Posterior vena cava (tissue), 2 donors: ENCODE data around the gene HDGF. TPM values are rescaled to one million over a fixed set of nuclear protein-coding genes. Genes with fewer than 3 reads are reported as not detected.
"Not testable (repeated sequence)": the region's sequence is repeated elsewhere in the genome, so short reads cannot be mapped to it uniquely, and the experiment has no call there.

Source experiments
- DNase-seq: peaks from one replicate; pipeline ENCODE4 v3.0.0-alpha.2; 2020; ENCODE audit warnings: low spot score
- intact Hi-C, 2 donors: fragments of 100-400 bp; cut with DNase I; formaldehyde crosslinking; loops; one replicate each; pipeline versions ENCODE4 v1.14.1 to v1.14.2; 2022 to 2023
- total RNA-seq, 2 donors: library from RNA; stranded (reverse); fragmentation: NEBNext Ultra II Directional; extraction: Animal tissue kit (Norgen Biotek cat#: 25700); gene quantifications; one replicate each; pipeline ENCODE4 v1.2.1, GENCODE V29; 2021
- donor health status: DM: yes; HTN: yes; CAD: no.
- donor health status: DM: yes; HTN: yes; CAD: no.

HDGF gene
- total RNA-seq, 2 donors from 2014 or later, result 101 to 126 TPM

DNA sequence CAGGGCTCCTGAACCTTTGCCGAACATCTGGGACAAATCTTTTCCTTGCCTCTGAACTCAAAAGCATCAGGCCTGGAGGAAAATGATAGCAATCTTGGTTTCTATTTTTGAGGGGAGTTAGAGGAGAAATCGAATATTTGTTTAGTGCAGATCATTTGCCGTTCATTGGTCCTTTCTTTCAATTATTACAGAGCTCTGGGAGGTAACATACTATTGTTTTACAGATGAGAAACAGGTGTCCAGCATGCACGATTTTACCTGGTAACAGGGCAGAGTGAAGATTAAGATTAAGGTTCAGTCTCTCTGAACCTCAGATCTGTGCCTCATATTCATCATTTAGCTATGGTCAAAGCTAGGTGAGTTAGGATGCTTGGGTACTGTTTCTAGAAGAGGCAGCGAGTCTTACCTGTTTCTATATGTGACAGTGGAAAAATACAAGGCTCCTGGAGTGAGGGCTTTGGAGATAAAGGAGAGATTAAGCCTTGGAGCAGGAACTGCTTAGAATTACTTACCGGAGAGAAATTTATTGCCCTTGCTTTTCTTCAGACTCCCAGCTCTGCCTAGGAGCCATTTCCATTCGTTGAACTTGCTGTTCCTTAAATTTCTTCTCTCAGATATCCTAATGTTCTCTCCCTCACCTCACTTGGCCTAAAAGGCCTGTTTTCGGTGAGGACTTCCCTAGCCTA, 17.3 kb upstream of the HDGF start:
- DNase-seq, result no peak
- intact Hi-C loops, result no loop called here

DNA sequence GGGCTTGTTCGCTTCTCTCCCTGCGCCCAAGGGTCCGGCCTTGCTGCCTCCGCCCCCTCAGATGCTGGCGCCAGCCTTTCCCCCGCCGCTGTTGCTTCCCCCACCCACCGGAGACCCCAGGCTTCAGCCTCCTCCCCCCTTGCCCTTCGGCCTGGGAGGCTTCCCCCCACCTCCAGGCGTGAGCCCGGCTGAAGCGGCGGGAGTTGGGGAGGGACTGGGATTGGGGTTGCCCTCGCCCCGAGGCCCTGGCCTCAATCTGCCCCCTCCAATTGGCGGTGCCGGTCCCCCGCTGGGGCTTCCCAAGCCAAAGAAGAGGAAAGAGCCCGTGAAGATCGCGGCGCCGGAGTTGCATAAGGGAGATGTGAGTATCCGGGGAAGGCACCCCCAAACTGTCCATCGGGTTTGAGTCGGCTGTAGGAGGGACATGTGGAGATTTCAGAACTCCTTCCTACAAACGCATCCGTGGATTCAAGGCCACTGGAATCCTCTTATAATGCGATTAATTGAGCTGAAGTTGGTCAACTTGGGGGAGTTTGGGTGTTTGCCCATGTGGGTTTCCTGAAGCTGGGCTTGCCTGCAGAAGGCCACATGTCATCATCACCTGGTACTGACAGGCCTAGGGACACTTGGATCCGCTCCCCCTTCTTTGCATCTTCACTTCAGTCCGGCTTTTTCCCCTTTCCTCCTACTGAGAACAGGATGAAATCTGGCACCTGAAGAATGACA, 16.6 kb upstream of the HDGF start:
- intact Hi-C loops, result no loop called here
- peak; percentile 89 for DNase-seq

DNA sequence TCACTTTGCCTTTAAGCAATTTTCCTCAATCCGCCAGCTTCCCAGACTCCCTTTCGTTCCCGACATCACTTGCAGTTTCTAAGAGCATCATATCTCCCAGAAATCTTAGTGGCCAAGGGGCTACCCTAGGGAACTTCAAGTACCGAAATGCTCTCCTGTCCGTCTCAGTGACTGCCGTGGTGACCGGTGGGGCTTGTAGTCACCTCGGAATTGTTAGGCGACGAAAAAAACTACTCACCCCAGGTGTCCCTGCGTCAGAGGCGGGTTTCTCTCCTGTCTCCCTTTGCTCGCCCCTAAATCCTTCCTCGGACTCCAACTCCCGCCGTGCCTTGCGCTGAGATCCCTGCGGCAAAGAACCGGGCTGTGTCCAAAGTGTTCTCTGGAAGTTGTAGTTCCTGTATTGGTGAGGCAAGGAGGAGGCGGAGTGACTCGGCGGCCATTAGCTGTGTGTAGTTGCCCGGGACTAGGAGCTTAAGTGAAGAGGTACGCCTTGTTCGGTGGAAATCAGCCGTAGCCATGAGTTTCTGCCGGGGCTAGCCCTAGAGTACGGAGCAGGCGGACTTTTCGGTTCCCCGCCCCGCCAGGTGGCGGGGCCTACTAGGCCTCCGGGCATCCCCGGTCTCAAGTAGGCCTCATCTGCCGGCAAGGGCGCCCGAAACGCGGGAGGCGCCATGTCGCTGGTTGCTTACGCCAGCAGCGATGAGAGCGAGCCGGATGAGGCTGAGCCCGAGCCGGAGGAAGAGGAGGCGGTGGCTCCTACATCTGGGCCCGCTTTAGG, 15.8 kb upstream of the HDGF start, which contains the start of gene PRCC:
Gene PRCC (plus strand): TSS at position 435 of the 778 bp plus-strand sequence. CDS start 237 bp downstream, at position 672.
- DNase-seq, result peak; percentile 99
- intact Hi-C loops, result no loop called here

DNA sequence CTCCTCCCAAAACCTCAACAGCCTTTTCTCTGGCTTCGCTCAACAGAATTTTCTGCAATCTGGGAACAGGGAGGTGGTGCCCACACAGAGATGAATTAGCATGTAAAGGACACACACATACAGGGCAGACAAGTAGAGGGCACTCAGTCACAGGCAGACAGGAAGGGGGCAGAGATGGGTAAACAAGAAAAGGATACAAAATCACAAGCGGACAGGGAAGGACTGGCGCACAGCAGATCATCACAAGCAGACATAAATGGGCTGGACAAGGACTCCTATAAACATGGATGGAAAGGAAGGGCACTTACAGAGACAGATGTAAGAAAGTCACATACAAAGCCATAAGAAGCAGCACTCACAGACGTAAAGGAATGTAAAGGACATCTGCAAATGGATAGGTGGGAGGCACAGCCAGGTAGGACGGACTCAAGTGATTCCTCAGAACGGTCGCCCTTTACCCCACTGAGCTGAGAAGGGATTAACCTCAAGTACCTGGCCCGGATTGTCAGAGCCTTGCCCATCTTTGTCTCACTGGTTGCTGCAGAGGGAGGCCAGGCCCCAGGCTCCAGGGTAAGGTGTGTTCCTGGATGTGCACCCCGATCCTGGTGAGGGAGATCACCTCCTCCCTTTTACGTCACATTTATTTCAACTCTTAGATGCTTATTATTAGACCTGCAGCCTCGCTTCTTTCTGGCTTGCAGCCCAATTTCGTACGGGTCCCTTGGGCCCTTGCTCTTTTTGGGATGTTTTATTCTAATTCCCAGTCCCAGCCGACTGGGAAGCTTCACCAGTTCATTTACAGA, 15.0 kb upstream of the HDGF start:
- intact Hi-C loops, result no loop called here
- peak; percentile 22 for DNase-seq

DNA sequence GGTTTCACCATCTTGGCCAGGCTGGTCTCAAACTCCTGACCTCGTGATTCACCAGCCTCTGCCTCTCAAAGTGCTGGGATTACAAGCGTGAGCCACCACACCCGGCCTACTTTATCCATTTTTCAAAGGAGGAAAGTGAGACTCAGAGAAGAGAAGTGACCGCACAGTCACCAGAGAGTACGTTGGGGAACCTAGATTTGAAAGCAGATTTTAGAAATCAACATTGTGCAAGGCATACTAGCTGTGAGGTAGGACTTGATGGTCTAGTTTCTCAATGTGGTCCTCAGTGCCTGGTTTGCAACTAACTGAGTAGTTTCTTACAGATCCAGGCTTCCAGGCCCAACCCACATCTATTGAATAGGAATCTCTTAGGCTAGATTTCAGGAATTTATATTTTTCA, 14.2 kb upstream of the HDGF start:
- intact Hi-C loops, result no loop called here
- peak; percentile 22 for DNase-seq

DNA sequence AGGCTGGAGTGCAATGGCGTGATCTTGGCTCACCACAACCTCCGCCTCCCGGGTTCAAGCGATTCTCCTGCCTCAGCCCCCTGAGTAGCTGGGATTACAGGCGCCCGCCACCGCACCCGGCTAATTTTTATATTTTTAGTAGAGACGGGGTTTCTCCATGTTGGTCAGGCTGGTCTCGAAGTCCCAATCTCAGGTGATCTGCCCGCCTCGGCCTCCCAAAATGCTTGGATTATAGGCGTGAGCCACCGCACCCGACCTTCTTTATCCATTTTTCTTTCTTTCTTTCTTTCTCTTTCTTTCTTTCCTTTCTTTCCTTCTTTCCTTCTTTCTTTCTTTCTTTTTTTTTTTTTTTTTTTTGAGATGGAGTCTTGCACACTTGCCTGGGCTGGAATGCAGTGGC, 13.7 kb upstream of the HDGF start:
- intact Hi-C loops, result not testable (repeated sequence)
- peak; percentile 58 for DNase-seq

DNA sequence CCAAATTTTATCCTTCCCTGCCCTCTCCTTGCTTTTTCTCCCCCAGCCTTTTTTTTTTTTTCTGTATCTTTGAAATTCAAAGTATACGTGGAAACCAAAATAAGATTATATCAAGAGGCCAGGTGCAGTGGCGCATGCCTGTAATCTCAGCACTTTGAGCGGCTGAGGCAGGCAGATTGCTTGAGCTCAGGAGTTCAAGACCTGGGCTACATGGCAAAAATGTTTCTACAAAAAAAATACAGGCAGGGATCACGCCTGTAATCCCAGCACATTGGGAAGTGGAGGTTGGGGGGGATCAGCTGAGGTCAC, 9.3 kb upstream of the HDGF start:
- intact Hi-C loops, result no loop called here
- peak; percentile 34 for DNase-seq

DNA sequence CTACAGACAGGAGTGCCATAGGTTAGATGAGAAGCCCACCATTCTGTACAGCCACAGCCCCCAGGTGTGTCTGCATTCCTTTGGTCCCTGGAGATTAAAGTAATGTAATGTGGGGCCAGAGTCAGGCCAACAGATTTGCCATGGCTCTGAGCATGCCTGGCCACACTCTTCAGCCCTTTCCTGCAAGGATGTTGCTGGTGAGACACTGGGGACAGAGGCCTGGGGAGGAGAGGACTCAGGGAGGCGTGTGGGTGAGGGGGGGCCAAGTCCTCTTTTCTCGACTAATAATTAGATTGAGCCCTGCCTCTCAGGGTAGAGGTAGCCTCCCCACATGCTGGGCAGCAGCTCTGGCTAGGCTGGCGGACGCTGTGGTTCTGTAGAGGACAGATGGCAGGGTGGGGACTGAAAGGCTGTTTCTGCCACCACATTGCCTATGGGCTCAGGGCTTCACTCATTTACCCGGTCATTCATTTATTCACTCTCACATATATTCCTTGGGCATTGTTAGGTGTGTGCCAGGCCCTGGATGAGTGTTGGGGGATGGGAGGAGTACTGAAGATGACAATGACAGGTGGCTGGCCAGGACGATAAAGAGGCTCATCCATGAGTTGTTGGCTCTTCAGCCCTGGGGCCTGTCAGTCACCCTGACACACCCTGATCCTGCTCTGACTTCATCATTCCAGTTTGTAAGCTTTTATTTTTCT, 8.8 kb upstream of the HDGF start:
- DNase-seq, result peak; percentile 58
- intact Hi-C loops, result no loop called here

DNA sequence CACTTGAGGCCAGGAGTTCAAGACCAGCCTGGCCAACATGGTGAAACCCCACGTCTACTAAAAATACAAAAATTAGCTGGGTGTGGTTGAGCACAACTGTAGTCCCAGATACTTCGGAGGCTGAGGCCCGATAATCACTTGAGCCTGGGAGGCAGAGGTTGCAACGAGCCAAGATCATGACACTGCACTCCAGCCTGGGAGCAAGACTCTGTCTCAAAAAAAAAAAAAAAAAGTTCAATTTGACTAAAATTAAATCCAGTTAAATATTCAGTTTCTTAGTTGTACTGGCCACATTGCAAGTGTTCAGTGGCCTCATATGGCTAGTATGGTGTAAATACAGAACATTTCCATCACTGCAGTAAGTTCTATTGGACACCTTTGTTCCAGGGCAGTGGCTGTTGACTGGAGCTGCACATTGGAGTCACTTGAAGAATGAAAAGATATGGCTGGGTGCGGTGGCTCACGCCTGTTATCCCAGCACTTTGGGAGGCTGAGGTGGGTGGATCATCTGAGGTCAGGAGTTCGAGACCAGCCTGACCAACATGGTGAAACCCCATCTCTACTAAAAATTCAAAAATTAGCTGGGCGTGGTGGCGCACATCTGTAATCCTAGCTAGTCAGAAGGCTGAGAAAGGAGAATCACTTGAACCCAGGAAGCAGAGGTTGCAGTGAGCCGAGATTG, 6.2 kb upstream of the HDGF start:
- peak; percentile 18 for DNase-seq
- intact Hi-C loops, result not testable (repeated sequence)

DNA sequence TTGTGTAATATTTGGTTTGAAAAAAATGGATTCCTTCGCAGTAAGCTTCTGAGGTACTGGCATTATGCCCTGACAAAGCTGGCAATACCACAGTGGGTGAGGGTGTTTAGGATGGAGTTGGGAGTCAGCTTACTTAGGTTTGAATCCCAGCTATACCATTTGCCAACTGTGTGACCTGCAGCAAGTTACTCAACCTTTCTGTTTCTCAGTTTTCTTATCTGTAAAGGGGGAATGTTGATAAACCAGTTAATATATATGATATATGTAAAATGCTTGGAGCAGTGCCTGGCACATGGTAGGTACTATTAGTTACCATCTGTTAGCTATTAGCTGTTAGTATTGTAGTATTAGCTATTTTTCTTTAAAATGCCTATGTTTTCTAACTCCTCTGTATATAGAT, 4.9 kb upstream of the HDGF start:
- intact Hi-C loops, result no loop called here
- DNase-seq, result no peak

DNA sequence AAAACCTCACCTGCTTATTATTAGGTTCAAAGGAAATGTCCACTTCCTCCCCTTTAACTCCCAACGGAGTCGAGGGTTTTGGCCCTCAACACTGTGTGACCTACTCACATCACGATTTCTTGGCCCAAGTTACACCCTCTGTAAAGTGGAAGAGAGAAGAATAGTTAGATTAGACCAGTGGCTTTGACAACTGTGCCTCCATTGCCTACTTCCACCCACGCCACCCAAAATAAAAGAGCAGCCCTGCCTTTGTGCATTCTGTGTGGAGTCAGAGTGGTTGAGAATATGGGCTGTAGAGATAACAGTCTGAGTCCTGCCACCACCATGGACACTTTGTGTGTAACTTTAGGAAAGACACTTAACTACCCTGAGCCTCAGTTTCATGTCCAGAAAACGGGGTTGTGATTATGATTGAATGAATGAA, 4.1 kb upstream of the HDGF start:
- DNase-seq, result peak; percentile 5
- intact Hi-C loops, result no loop called here

DNA sequence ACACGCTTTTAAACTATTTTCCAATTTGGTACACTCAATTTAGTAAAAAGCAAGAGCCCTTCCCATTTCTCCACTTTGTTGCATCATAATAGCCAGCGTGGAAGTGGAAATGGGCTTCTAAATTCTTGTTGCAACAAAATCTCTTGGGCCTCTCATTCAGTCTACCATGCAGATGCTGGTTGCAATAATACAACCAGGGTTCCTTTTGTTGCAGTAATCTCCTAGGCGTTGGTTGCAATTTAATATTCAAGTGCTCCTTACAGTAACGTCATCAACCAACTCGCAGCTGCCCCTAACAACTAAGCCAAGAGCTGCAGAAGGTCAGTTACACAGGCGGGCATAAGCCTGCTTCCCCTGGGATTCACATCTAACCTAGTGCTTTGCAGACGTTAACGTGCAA, 2.7 kb upstream of the HDGF start:
- intact Hi-C loops, result no loop called here

DNA sequence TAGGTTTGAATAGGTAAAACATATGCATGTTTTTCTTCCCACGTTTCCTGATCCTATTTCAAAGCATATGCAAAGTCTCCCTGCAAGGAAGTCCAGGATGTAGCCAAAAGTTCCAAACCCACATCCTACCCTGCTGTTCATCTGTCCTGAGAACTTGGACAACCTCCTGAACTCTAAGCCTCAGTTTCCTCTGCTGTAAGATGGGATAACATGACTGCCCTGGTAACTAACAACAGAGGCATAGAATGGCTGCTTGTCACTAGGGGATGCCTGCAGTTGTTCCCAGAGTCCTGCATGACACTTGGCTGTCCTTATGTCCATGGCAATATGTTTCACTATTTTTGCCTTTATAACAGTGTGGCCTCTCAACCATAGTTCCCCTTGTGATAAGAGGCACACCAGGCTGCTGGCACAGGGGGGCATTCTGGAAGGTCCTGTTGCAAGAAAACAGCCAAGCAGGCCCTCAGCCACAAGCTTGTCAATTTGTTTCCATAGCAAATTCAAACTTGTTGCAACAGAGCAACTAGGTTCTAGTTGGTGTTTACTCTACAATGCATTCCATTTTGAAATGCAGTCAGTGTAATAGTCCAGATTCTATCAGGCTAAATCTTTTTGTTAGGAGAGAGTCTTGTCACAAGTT, 1.5 kb upstream of the HDGF start:
- intact Hi-C loops, result no loop called here
- DNase-seq, result no peak

More for the DNA sequence above, 2.7 kb upstream of the HDGF start:
- DNase-seq, result peak; percentile 19

DNA sequence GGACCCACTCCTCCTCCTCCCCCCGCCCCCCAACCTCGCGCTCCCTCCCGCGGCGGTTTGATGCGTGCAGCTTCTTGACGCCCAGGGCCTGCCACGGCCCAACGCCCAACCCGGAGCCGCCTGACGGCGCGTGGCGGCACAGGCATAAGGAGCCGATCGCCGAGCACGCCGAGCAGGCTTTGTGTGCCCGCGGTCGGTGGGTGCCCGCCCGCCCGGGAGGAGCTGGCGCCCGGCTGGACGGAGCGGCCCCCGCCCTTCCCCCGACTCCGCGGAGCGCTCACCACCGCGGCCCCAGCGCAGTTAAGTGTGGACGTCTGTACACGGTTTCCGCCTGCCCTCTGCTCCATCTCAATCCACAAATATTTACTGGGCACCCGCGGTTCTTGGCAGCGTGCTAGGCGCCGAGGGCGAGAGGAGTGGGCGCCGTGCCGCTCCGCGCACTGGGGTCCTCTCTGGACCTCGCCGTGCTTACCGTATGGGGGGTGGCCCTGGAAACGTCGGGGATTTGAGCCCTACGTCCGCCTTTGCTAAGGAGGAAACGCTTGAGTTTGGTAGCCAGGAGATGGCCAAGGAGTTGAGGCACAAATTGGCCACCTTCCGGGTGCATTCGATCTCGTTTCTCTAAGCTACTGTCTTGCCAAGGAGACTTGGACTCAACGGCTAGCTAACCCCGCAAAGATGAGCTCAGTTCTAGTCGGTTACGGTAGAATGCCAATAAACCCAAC, 444 bp upstream of the HDGF start:
- peak; percentile 99 for DNase-seq
- intact Hi-C loops, result no loop called here

DNA sequence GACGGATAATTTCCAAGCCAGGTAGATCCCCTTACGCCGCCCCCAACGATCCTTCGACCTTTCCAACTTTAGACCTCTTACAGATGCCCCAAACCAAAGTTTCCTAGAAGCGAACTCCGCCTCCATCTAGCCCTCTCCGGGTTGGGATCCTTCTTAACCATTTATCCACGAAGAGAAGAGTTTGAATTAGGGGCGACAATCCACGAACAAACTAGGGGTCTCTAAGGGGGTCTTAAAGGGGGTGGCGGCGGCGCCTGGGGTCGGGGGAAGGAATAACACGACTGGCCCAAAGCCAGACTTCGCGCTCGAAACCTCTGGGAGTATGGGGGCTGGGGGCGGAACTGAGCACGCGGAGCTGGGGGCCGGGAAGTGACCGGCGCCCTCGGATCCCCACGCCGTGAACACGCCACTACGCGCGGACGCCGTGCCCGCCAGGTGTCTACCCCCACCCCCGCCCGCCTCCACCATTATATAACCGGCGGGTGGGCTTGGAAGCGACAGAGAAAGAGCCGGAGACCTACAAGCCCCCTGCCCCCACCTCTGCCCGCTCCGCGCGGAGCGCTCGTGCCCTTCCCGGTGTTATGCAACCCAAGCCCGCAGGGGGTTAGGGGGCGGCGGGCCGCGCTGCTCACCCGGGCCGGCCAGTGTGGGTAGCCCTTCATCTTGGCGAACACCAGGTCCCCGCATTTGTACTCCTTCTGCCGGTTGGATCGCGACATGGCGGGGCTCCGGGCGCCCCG, 594 bp downstream of the HDGF start:
- intact Hi-C loops, result no loop called here
- DNase-seq, result no peak

DNA sequence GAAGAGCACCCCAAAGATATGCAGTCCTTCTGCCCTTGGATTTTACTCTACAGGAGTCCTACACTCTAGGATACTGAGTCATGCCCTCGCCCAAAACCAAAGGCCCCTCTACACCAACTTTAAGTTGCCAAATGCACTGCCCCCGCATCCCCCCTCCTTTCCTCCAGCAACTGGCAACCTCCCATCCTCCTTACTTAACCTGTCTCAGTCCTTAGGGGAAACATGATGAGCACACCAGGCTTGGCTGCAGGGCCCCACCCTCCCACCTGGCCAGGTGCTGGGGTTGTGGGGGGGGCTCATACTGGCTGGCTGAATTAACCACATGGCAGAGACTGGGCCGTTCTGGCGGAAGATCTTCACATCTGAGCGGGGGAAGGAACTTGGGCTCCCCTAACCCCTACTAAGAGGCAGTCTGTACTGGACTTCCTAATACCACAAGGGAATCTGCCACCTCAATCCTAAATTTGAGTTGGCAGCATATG, 1.2 kb downstream of the HDGF start:
- DNase-seq, result peak; percentile 76
- intact Hi-C loops, result no loop called here
